NB4 (cell line): Measurements from ENCODE around the gene CFAP46.
"Not testable (repeated sequence)": the region's sequence is repeated elsewhere in the genome, so short reads cannot be mapped to it uniquely, and the experiment has no call there.

Experiments
- DNase-seq: peaks from one replicate; pipeline ENCODE4 v3.0.0; 2010; ENCODE audit warnings: low read depth
- H3K4me3 ChIP-seq: one replicate; pipeline ENCODE4 v1.5.1; 2011; ENCODE audit warnings: mild to moderate bottlenecking, low read depth, low read length, moderate library complexity
- CTCF ChIP-seq: IDR thresholded peaks from one replicate; pipeline ENCODE4 v1.5.1; 2012; ENCODE audit warnings: low read depth, low read length
- MAX ChIP-seq: IDR thresholded peaks from 2 replicates; pipeline ENCODE4 v1.6.1; 2011; ENCODE audit warnings: low read depth, low read length
- MYC ChIP-seq: IDR thresholded peaks from 2 replicates; pipeline ENCODE4 v1.6.1; 2011; ENCODE audit warnings: low read depth, low read length
- POLR2A ChIP-seq: IDR thresholded peaks from 2 replicates; pipeline ENCODE4 v1.6.1; 2011; ENCODE audit warnings: mild to moderate bottlenecking; ENCODE audit not compliant: insufficient read length; ENCODE audit errors: extremely low read depth

CFAP46 gene

GRCh38 chr10:132793213-132793612 is 149.2 kb downstream of the CFAP46 start:
- no peak for TF ChIP-seq POLR2A
- TF ChIP-seq CTCF = no peak
- TF ChIP-seq MYC = no peak
- no peak for TF ChIP-seq MAX
- no peak overlapping the region for H3K4me3 ChIP-seq
- DNase-seq = no peak

DNA sequence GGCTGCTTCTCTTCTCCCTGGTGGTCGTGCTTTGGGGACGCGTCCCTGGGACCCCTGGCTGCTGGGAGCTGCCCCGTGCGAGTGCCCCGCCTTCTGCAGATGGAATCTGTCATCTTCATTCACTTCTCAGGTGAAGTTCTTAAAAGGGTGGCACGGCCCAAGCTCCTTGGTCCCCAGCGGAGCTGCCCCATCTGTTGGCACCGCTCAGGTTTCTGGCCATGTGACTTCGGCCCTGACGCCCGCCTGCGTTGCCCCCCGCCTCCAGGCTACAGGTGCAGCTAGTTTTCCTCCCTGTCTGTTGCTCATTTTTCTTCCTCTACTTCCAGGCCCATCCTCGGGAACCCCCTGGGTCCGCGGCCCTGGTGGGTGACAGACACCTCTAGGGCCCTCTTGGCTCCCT is 149.6 kb downstream of the CFAP46 start:
- no peak for DNase-seq
- H3K4me3 ChIP-seq = no peak overlapping the region
- TF ChIP-seq POLR2A = no peak
- no peak for TF ChIP-seq CTCF
- no peak for TF ChIP-seq MYC
- no peak for TF ChIP-seq MAX

GRCh38 chr10:132792099-132792498 is 150.3 kb downstream of the CFAP46 start:
- not testable (repeated sequence) for H3K4me3 ChIP-seq, DNase-seq

GRCh38 chr10:132790934-132791829 is 151.2 kb downstream of the CFAP46 start:
- TF ChIP-seq CTCF (no peak), MYC (no peak), MAX (no peak), POLR2A (no peak)
- no peak overlapping the region for H3K4me3 ChIP-seq
- peak; percentile 27 for DNase-seq

DNA sequence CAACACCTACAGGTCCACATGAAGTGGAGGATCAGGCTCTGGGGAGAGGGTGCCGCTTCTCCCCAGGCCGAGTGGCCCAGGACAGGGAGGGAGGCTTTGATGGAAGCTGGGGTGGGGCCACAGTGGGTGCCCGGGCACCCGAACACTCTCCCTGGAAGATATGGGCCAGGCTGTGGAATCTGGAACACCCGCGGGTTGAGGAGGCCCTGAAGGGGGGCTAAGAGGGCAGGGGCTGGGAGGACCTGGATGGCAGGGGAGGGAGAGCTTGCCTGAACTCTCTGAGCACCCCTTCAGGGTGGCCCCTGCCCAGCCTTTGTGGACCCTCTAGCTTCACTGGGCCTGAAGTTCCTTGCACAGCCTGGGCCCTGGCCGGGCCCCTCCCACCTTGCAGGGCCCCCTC is 151.9 kb downstream of the CFAP46 start:
- H3K4me3 ChIP-seq = no peak overlapping the region
- DNase-seq = no peak
- TF ChIP-seq POLR2A (no peak), MAX (no peak), CTCF (no peak), MYC (no peak)

GRCh38 chr10:132789659-132790148 is 152.7 kb downstream of the CFAP46 start:
- DNase-seq = no peak
- no peak overlapping the region for H3K4me3 ChIP-seq
- TF ChIP-seq POLR2A = no peak
- no peak for TF ChIP-seq MYC
- no peak for TF ChIP-seq MAX
- TF ChIP-seq CTCF = no peak
